ENCODE results near the gene SLC39A7. TPM values are rescaled to one million over a fixed set of nuclear protein-coding genes. Genes with fewer than 3 reads are reported as not detected.

The SLC39A7 gene, protein sequence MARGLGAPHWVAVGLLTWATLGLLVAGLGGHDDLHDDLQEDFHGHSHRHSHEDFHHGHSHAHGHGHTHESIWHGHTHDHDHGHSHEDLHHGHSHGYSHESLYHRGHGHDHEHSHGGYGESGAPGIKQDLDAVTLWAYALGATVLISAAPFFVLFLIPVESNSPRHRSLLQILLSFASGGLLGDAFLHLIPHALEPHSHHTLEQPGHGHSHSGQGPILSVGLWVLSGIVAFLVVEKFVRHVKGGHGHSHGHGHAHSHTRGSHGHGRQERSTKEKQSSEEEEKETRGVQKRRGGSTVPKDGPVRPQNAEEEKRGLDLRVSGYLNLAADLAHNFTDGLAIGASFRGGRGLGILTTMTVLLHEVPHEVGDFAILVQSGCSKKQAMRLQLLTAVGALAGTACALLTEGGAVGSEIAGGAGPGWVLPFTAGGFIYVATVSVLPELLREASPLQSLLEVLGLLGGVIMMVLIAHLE
- 92.5 and 94.5 TPM in 2 replicates for total RNA-seq (2014; rRNA removed; shearing (Covaris generic))
- 178 and 204 TPM in 2 replicates for polyA plus RNA-seq (2015; cell fraction: cytosol; rRNA removed)
- polyA plus RNA-seq (2015; cell fraction: nucleus; rRNA removed), result 107 and 118 TPM in 2 replicates

GRCh38 chr6:33200219-33201146 lies at the start of gene SLC39A7, which contains the start of gene RXRB:
TSS of gene SLC39A7 (plus strand) at chr6:33200867. CDS start at chr6:33201246, 379 bp downstream.
TSS of gene RXRB (minus strand) at chr6:33200665. CDS start at chr6:33200476, 189 bp downstream.
- DNase-seq (ENCODE audit: low read depth, low spot score), result peak; percentile 99
- in situ Hi-C loops (cut with HindIII; ENCODE audit: low pct_unique_long_range_greater_than_20kb, low sequenced_read_pairs), result no loop called here

- DNase-seq (ENCODE audit: low read depth, low spot score), result no peak
- in situ Hi-C loops (cut with HindIII; ENCODE audit: low pct_unique_long_range_greater_than_20kb, low sequenced_read_pairs), result no loop called here
Measured at GRCh38 chr6:33151050-33151449, 49.6 kb upstream of the SLC39A7 start.

GRCh38 chr6:33154349-33154748 lies 46.3 kb upstream of the SLC39A7 start:
- in situ Hi-C loops (cut with HindIII; ENCODE audit: low pct_unique_long_range_greater_than_20kb, low sequenced_read_pairs), result no loop called here
- no peak for DNase-seq (ENCODE audit: low read depth, low spot score)

DNA sequence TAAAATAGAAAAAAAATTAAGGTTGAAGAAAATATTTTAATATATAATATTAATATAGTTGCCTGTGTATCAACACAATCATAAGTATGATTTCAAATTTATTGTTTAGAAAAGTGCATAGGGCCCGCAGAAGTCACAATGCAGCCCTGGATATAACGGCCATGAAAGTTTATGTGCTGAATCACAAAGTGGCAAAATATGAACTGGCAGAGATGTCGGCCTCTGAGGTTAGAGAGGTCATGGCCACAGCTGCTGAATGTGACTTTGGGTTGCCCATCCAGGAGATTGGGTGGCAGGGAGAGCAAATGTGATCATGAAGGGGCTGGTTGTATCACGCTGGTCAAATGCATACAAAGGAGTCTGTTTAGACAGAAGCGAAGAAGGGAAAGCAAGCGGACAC lies 44.1 kb upstream of the SLC39A7 start:
- no peak for DNase-seq (ENCODE audit: low read depth, low spot score)
- in situ Hi-C loops (cut with HindIII; ENCODE audit: low pct_unique_long_range_greater_than_20kb, low sequenced_read_pairs), result no loop called here

GRCh38 chr6:33156964-33157363 lies 43.7 kb upstream of the SLC39A7 start:
- in situ Hi-C loops (cut with HindIII; ENCODE audit: low pct_unique_long_range_greater_than_20kb, low sequenced_read_pairs), result no loop called here
- DNase-seq (ENCODE audit: low read depth, low spot score), result no peak

GRCh38 chr6:33160096-33160495 lies 40.6 kb upstream of the SLC39A7 start:
- DNase-seq (ENCODE audit: low read depth, low spot score), result no peak
- in situ Hi-C loops (cut with HindIII; ENCODE audit: low pct_unique_long_range_greater_than_20kb, low sequenced_read_pairs), result no loop called here

- in situ Hi-C loops (cut with HindIII; ENCODE audit: low pct_unique_long_range_greater_than_20kb, low sequenced_read_pairs), result no loop called here
- DNase-seq (ENCODE audit: low read depth, low spot score), result peak; percentile 97
Measured at GRCh38 chr6:33160728-33161344, 39.8 kb upstream of the SLC39A7 start.

DNA sequence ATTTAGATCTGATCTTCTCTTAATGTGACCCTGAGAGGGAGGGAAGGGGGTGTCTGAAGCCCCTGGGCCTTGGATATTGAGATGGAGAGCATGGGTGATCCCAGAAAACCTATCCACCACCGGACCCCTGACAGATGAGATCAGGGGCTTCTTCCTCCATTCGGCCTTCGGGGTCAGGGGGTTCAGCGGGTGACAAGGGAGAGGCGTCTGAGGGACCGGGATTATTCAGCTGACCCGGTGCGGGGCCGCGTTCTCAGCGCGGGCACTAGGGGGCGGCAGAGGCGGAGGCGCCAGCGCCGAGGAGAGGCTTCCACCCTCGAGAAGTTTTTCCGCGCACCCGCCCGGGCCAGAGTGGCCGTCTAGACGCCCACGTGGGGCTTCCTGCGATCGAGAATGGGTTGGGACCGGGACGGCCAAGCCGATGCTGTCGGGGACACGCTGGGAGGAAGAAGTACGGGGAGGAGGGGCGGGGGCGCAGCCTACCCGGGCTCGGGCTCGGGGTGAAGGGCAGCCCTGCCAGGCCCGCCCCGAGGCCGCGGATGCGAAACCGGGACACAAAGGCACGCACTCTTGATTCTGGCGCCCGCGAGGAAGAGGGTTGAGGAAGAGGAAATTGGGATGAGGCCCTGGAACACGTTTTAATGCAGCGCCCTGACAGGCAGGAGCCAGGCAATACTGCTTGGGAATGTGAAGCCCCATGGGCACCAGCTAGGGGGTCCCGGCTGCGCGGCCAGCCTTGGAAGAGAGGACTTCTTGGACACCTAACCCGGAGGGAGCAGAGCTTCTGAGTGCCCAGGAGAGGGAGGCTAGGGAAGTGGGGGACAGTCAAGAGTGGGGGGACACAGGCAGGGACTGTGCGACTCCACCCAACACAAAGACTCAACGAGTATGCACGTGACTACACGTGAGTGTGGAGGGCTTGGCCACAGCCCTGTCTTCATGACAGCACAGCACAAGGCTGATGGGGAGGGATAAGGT lies 39.0 kb upstream of the SLC39A7 start:
- DNase-seq (ENCODE audit: low read depth, low spot score), result peak; percentile 69
- in situ Hi-C loops (cut with HindIII; ENCODE audit: low pct_unique_long_range_greater_than_20kb, low sequenced_read_pairs), result no loop called here

DNA sequence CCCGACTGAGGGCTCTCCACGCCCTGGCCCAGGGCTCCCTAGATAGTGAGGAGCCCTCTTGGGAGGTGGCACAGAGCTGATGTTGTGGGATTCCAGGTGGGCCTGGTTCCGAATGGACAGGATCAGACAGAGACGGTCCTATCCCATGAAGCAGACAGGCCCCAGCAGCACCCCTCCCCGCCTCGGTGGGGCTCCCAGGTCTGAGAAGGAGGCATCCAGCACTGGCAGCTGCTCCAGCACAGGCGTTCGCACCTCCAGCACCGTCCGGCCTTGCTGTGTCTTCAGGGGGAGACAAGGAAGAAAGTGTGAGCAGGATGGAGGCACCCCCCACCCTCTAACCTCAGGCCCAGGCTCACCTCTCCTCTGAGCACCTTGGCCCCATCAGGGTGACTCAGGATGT lies 37.1 kb upstream of the SLC39A7 start:
- DNase-seq (ENCODE audit: low read depth, low spot score), result no peak
- in situ Hi-C loops (cut with HindIII; ENCODE audit: low pct_unique_long_range_greater_than_20kb, low sequenced_read_pairs), result no loop called here

- in situ Hi-C loops (cut with HindIII; ENCODE audit: low pct_unique_long_range_greater_than_20kb, low sequenced_read_pairs), result no loop called here
- DNase-seq (ENCODE audit: low read depth, low spot score), result no peak
Measured at GRCh38 chr6:33164176-33164575, 36.5 kb upstream of the SLC39A7 start.

- in situ Hi-C loops (cut with HindIII; ENCODE audit: low pct_unique_long_range_greater_than_20kb, low sequenced_read_pairs), result no loop called here
- DNase-seq (ENCODE audit: low read depth, low spot score), result no peak
Measured at GRCh38 chr6:33164665-33165373, 35.8 kb upstream of the SLC39A7 start.

DNA sequence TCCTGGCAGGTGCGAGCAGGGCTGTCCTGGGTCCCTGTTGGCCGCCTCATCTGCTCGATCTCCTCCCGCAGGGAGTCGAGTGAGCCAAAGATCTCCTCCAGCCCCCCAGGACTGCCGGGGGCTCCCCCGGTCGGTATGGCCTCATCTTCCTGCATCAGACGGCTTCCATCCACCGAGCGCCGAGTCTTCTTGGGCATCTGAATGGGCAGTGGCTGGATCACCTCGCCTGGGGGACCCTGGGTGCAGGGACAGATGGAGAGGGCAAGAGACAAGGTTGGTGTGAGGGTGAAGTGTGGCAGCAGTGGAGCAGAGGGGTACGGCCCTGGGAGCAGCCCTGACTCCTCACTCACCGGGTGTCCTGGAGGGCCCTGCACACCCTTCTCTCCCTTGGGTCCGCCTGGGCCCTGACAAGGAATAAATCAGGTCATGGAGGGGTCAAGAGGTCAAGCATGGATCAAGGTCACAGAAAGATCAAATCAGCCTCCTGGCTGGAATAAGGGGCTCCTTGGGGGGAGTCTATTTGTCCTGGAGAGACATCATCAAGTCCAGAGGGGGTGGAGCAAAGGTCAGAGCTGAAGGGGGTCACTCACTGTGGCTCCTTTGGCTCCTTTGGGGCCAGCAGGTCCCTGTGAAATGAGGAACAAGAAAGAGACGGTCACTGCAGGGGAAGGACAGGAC lies 34.9 kb upstream of the SLC39A7 start:
- in situ Hi-C loops (cut with HindIII; ENCODE audit: low pct_unique_long_range_greater_than_20kb, low sequenced_read_pairs), result no loop called here

DNA sequence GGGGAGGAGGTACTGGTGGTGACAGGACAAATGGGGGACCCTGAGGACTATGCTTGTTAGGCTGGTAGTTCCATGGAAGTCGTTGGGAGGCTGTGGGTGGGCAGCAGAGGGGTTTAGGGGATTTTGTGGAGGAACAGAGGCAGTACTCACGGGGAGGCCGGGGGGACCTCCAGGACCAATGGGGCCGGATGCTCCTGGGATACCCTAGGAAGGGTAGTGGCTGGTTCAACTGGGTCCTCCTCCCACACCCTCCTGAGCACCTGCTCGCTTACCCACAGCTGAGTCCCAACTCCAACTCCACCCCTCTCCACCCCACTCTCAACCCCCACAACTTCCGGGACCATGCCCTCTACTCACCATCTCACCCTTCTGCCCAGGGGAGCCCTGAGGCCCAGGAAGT lies 34.3 kb upstream of the SLC39A7 start:
- DNase-seq (ENCODE audit: low read depth, low spot score), result no peak

More for the DNA sequence above, 34.9 kb upstream of the SLC39A7 start:
- DNase-seq (ENCODE audit: low read depth, low spot score), result no peak

DNA sequence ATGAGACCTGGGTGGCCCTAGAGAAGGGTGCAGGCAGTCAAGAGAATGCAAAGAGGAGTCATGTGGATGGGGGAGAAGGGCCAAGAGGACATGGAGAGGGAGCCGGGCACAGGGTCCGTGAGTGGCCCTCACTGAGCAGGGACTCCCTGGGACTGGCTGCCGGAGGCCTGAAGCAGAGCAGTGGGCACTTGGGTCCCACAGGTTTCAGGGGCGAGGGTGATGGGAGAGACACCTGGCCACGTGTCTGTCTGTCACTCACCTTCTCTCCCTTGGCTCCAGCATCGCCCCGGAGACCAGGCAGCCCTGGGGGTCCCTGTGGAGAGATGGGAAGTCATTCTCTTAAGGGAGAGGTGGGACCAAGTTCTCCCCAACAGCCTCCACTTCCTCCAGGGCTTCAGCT lies 33.9 kb upstream of the SLC39A7 start:
- DNase-seq (ENCODE audit: low read depth, low spot score), result no peak
- in situ Hi-C loops (cut with HindIII; ENCODE audit: low pct_unique_long_range_greater_than_20kb, low sequenced_read_pairs), result no loop called here

More for the DNA sequence above, 34.3 kb upstream of the SLC39A7 start:
- in situ Hi-C loops (cut with HindIII; ENCODE audit: low pct_unique_long_range_greater_than_20kb, low sequenced_read_pairs), result no loop called here

DNA sequence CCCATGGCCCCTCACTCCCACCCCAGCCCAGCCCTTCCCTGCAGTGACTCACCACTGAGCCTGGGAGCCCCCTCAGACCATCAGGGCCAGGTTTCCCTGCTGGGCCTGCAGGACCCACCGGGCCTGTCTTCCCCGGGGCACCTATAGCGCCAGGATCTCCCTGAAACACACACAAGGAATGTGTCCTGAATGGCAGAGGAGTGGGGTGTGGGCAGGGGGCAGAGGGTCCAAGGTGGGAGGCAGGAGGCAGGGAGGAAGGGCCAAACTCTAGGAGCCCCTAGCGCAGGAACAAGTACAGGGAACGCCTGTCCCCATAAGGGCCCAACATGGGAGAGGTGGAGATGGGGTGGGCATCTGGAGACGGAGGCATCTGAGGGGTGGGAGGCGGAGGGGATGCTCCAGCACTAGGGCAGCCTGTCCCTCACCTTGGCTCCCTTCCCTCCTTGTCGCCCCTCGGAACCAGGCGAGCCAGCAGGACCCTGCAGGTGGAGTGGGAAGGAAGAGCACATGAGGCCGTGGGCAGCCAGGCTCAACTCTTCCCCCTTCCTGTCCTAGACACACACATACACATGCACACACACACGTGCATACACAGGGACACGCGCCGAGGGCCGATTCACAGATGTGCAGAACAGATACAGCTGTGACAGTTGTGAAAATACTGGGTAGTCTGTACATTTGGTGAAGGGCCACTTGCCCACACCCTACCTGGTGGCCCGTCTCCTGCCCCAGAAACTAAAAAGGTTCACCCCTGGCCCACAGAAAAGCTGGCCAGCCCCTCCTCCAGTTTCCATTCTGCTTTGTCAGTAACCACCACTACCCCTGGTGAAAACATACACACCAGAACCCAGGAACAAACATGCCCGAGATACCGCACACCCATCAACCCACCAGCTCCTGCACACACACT lies 33.0 kb upstream of the SLC39A7 start:
- in situ Hi-C loops (cut with HindIII; ENCODE audit: low pct_unique_long_range_greater_than_20kb, low sequenced_read_pairs), result no loop called here
- DNase-seq (ENCODE audit: low read depth, low spot score), result no peak

Measured in SK-MEL-5 (cell line).